T-helper 2 cell treated with Interferon-gamma antibody and Interleukin-4, amounts not matched to agents 5 μg/mL and 100 μg/mL, for 36 hours (primary cell): ENCODE data around the gene NPHP4.

Source experiments
- DNase-seq: peaks from one replicate; pipeline ENCODE4 v3.0.0; 2021; ENCODE audit warnings: low spot score
- H3K27ac Mint-ChIP-seq: one replicate; pipeline ENCODE4 v1.8.0; 2021; ENCODE audit warnings: mild to moderate bottlenecking, mixed read lengths
- H3K27me3 Mint-ChIP-seq: one replicate; pipeline ENCODE4 v1.8.0; 2021; ENCODE audit warnings: low read depth, mixed read lengths
- H3K36me3 Mint-ChIP-seq: one replicate; pipeline ENCODE4 v1.8.0; 2021; ENCODE audit warnings: low read depth, mixed read lengths
- H3K4me1 Mint-ChIP-seq: one replicate; pipeline ENCODE4 v1.8.0; 2021; ENCODE audit warnings: low read depth, mixed read lengths
- H3K4me3 Mint-ChIP-seq: one replicate; pipeline ENCODE4 v1.8.0; 2022; ENCODE audit warnings: mild to moderate bottlenecking, moderate library complexity, mixed read lengths
- H3K9me3 Mint-ChIP-seq: one replicate; pipeline ENCODE4 v1.8.0; 2021; ENCODE audit warnings: mixed read lengths

Gene NPHP4

DNA sequence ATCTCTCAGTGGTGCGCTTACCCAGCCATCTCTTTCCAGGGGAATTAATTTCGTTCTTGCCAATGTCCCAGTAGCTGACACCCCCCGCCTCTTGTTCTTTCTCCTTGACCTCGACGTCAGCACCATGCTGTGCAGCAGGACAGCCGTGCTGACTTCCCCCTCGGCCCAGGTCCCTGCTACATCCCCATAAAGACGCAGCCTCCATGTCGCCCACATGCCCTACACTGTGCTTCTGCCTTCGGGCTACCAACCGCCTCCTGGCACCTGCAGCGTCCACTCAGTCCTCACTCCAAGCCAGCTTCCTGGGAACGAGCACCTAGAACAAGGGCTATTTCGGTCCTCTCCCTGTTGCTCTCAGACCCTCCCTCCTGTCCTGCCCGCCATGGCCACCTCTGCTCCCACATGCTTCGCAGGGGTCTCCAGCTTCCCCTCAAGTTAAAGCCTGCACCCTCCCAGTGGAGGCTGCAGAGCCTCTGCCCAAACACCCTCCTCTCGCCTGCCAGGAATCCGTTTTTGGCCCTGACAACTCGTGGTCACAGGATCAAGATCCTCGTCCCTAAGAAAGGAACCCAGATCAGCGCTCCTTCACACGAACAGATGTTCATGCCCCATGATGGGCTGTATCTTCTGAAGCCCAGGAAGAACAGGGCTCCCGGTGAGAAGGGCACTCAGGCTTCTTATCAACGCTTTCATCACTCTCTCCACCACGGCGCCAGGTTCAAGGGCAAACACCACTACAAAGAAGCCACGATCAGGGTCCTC lies 109.7 kb downstream of the NPHP4 start:
- no peak overlapping the region for H3K4me3 Mint-ChIP-seq
- H3K36me3 Mint-ChIP-seq, result peaks cover 22% of the 10 kb centered on the region
- H3K9me3 Mint-ChIP-seq, result no peaks in the 10 kb centered on the region
- no peak for DNase-seq
- no peak overlapping the region for H3K27ac Mint-ChIP-seq
- no peaks in the 10 kb centered on the region for H3K27me3 Mint-ChIP-seq
- H3K4me1 Mint-ChIP-seq, result no peaks in the 10 kb centered on the region

DNA sequence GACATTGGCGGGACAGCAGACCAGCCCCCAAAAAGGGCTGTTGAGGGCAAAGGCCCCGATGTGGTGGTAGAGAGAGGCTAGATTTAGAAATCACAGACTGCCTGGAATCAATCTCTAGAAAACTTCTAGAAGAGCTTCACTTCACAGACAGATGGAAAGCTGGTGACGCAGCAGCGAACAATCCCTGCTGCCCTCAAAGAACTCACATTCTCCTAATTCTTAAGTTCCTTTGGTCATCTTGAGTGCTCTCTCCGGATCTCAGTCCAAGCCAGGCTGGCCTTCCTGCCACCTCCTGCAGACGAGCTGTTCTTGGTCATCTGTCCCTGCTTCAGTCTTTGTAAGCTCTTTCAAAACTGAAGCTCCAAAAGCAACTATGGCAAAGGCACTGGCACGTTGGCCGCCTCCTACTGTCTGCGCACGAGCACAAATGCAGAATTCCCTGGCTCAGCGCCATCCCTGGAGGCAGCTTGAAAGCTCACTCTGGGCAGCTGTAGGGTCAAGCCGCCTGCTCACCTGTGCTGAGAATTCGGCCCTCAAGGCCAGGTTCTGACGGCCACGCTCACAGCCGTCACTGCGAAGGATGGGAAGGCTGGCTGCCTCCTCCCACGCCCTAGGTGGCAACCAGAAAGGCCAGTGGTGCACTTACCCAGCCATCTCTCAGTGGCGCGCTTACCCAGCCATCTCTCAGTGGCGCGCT lies 110.6 kb downstream of the NPHP4 start:
- peaks cover 22% of the 10 kb centered on the region for H3K36me3 Mint-ChIP-seq
- no peak for DNase-seq
- H3K27me3 Mint-ChIP-seq, result no peaks in the 10 kb centered on the region
- H3K4me1 Mint-ChIP-seq, result no peaks in the 10 kb centered on the region
- no peaks in the 10 kb centered on the region for H3K9me3 Mint-ChIP-seq
- no peak overlapping the region for H3K4me3 Mint-ChIP-seq
- H3K27ac Mint-ChIP-seq, result no peak overlapping the region

DNA sequence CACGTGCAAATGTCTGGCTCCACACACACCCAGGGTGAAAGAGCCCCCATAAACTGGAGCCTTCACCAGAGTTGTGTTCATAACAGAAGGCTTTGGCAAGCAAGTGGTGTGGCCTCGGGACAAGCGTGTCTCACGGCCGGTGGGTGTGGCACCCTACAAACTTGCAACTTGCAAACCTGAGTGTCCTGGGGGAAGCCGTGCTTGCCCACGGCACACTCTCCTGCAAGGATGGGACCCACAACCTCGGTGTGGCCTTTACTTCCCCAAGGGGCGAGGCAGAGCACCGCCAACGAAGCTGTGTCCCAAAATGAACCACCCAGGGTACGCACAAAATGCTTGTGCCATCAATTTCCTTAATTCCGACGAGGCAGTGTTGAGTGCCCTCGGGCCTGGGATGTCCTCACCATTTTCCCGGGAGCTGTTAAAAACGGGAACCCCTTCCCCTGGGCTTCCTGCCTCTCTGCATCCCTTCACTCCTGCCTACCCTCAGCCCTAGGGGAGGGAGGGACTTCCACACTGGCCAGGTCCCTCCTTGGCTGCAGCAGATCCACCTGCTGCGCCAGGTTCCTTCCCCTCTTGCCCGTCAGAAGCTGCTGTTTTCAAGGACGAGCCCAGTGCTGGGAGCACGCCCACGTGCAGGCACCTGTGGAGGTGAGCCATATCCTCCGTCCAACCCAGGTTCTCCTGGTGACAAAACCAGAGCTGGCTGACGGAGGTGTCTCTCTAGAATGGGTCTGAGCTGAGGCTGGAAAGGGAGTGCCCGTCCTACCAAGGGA lies 111.4 kb downstream of the NPHP4 start:
- Mint-ChIP-seq H3K27me3 (no peaks in the 10 kb centered on the region), H3K9me3 (no peaks in the 10 kb centered on the region), H3K4me1 (no peaks in the 10 kb centered on the region), H3K4me3 (no peak overlapping the region), H3K27ac (no peak overlapping the region), H3K36me3 (peaks cover 22% of the 10 kb centered on the region)
- no peak for DNase-seq

DNA sequence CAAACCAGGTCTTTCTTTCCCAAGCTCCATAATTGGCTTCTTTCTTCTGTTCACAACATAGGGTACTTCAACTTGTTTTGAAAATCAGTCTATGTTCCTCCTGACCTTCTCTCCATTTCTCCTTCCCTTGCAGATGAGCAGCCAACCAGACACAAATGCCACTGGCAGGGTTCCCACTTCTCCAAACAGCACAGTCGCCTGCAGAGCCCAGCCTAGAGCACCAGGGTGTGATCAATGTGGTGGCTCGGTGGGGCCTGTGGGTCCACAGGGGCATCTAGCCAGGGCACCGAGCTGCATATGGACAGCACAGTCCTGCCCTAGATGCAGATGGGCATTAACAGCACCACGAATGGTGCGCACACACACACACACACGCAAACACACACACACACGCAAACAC lies 112.8 kb downstream of the NPHP4 start:
- Mint-ChIP-seq H3K4me3 (no peak overlapping the region), H3K9me3 (no peaks in the 10 kb centered on the region), H3K4me1 (no peaks in the 10 kb centered on the region), H3K27ac (no peak overlapping the region), H3K36me3 (peaks cover 22% of the 10 kb centered on the region), H3K27me3 (no peaks in the 10 kb centered on the region)
- DNase-seq, result no peak

DNA sequence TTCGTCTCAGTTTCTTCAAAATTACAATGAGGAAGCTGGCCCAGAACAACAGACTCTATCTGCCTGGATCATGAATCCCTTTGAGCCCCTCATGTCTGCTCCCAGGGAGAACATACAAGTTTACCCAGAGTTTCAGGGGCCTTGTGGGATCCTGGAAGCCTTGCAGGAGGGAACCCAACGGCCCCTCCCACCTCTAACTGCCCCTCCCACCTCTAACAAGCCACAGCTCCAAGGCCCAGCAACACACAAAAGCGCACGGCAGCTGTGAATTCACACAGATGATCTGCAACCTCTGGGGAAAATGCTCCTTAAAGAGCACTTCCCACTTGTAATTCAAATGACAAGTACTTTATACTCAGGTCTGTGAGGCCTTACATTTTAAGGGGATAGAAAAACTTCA lies 113.3 kb downstream of the NPHP4 start:
- Mint-ChIP-seq H3K27me3 (no peaks in the 10 kb centered on the region), H3K27ac (no peak overlapping the region)
- DNase-seq, result no peak

DNA sequence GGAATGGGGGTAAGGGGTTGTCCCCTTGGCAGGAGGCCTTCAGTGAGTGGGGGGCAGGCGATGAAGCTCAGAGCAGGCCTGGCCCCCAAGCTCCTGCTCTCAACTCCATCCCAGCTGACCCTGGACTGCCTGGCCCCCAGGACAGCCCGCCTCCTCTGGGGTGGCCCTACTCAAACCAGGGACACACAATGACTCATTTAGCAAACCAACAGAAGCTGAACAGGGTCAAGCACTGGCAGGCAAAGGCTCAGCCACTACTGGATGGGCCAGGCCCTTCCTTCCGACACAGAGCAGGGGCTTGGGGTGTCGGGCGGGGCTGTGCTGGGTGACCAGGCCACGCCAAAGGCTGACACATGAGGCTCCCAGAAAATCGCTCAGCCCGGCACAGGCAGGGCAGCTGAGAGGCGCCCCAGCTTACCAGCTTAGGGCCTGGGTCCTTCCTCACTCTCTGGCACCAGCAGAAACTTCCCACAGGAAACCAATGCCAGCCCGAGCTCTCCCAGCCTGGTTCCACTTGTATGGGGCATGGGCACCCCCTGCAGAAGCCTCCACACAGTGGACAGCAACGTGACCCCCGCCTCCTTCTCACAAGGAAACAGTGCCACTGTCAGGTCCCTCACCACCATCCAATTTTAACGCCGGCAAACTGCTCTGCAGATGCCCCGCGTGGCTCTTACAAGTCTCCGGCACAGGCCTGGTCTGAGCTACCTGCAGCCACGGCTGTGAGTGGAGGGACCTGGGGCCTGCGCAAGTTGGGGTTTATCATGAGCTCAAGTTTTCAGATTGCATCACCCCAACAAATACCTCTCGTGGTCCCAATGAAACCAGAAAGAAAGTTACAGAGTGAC lies 114.3 kb downstream of the NPHP4 start:
- H3K36me3 Mint-ChIP-seq, result peaks cover 26% of the 10 kb centered on the region
- H3K4me3 Mint-ChIP-seq, result no peak overlapping the region
- no peaks in the 10 kb centered on the region for H3K27me3 Mint-ChIP-seq
- no peaks in the 10 kb centered on the region for H3K9me3 Mint-ChIP-seq
- no peaks in the 10 kb centered on the region for H3K4me1 Mint-ChIP-seq
- DNase-seq, result no peak
- no peak overlapping the region for H3K27ac Mint-ChIP-seq

More for the DNA sequence above, 113.3 kb downstream of the NPHP4 start:
- Mint-ChIP-seq H3K36me3 (peaks cover 22% of the 10 kb centered on the region), H3K4me1 (no peaks in the 10 kb centered on the region), H3K4me3 (no peak overlapping the region), H3K9me3 (no peaks in the 10 kb centered on the region)

DNA sequence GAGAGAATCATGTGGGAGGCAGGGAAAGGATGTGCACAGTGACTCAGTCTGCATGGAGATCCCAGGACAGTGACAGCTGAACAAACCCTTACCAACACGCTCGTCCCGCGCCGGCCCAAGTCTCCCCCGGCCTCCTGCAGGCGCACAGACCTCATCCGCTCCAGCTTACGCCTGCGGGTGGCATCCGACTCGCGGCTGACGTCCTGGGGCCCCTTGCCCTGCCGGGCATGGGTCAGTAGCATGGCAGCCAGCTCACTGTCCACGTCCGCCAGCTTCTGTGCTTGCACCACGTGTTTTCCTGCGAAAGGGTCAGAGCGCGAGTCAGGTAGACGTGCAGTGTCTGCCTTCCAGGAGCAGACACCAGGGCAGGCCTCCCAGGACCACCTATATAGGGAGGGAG lies 115.2 kb downstream of the NPHP4 start:
- Mint-ChIP-seq H3K4me3 (no peak overlapping the region), H3K27ac (no peak overlapping the region), H3K36me3 (peaks cover 22% of the 10 kb centered on the region), H3K9me3 (no peaks in the 10 kb centered on the region), H3K27me3 (no peaks in the 10 kb centered on the region), H3K4me1 (peaks cover 2% of the 10 kb centered on the region)
- DNase-seq, result no peak

DNA sequence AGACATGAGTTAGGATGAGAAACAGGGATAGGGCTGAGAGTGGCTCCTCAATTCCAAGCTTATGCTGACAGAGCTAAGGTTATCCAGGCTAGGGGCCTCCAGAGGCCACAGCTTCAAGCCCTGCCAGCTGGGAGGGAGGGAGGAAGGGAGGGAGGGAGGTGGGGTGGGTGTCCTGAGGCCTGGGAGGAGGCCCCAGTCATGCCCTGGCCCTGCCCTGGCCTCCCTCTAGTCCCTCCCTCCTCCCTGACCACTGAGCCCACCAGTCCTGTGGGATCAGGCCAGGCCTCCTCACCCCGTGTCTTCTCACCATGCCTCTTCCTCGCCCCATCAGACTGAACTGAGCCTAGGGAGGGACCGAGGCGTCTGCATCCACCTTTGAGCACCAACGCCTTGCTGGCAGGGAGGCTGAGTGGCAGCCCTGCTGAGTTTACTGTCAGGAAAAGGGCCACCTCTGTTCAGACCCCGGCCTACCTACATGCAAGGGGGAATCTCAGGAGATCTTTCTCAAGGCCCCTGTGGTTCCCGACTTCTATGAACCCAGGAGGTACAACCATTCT lies 116.1 kb downstream of the NPHP4 start:
- H3K9me3 Mint-ChIP-seq, result no peaks in the 10 kb centered on the region
- no peak for DNase-seq
- no peak overlapping the region for H3K4me3 Mint-ChIP-seq
- H3K27me3 Mint-ChIP-seq, result no peaks in the 10 kb centered on the region
- H3K4me1 Mint-ChIP-seq, result peaks cover 3% of the 10 kb centered on the region
- peaks cover 22% of the 10 kb centered on the region for H3K36me3 Mint-ChIP-seq
- no peak overlapping the region for H3K27ac Mint-ChIP-seq

DNA sequence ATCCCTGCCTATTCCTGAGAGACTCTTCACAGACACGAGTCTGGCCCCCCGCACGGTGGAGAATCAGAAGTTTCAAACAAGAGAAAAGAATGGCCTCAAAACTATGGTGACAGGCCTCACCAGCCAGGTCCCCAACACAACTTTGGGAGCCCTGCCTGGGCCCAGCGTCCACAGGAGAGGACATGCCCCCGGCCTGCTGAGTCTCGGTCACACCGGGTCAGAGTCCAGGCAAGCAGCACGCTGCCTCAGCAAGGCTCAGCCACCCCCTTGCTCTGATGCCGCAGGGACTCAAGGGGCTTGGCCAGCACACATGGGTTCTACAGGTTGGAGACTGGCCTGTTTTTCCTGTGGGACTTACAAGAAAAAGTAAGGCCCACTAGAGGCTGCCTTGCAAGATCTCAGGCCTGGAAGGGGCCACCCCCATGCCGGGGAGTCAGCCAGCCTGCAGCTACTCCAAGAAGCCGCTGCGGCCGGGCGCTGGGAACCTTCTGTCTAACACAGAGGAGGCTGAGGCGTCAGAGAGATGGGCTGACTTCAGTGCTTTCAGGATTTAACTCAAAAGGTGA lies 116.8 kb downstream of the NPHP4 start:
- Mint-ChIP-seq H3K4me3 (no peak overlapping the region), H3K27me3 (no peaks in the 10 kb centered on the region), H3K9me3 (no peaks in the 10 kb centered on the region), H3K36me3 (peaks cover 18% of the 10 kb centered on the region), H3K4me1 (peaks cover 3% of the 10 kb centered on the region), H3K27ac (no peak overlapping the region)
- DNase-seq, result no peak

DNA sequence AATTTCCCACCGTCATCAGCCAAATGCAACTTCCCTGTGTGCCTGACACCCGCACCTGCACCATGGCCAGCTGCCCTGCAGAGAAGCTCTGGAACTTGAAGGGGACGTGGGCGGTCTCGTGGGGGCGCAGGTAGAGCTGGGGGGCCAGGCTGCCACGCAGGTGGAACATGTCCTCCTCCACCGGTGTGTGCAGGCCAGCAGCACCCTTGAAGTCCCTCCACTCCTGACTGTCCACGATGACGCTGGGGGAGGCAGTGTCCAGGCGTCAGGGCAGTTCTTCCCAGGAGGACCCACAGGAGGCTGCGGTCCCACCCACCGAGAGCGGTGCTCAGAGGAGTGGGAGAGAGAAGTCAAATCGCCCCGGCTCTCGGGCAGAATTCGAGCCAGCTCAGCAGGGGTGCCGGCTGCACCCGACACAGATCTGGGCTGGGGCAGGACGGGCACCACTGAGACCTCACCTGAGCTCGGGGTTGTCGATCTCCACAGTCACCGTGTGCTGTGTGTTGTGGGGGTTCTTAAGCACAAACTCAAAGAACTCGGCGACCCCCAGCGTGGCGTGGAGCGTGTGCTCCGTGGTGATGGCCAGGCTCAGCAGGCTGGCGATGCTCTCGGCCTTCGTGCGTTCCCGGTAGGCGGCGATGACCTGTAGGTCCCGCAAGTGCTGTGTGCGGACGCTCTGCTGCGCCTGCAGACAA lies 117.7 kb downstream of the NPHP4 start:
- no peaks in the 10 kb centered on the region for H3K27me3 Mint-ChIP-seq
- peaks cover 10% of the 10 kb centered on the region for H3K36me3 Mint-ChIP-seq
- no peaks in the 10 kb centered on the region for H3K9me3 Mint-ChIP-seq
- no peak overlapping the region for H3K27ac Mint-ChIP-seq
- no peak for DNase-seq
- peaks cover 3% of the 10 kb centered on the region for H3K4me1 Mint-ChIP-seq
- H3K4me3 Mint-ChIP-seq, result no peak overlapping the region

DNA sequence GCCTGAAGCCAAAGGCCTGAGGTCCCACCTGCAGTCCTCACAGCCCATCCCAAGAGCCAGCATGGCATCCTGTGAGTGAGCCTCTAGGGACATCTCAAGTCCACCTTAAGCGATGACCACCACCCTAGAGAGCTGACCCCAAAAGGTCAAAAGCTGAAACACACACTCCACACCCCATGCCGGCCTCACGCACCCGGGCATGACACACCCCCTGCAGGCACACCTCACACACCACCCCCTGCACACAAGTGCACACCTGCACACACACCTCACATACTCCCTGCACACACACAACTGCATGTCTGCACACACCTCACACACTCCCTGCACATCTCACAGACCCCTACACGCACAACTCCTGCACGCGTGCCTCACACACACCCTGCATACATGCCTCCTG lies 118.7 kb downstream of the NPHP4 start:
- H3K9me3 Mint-ChIP-seq, result peaks cover 7% of the 10 kb centered on the region
- peaks cover 8% of the 10 kb centered on the region for H3K36me3 Mint-ChIP-seq
- peaks cover 3% of the 10 kb centered on the region for H3K4me1 Mint-ChIP-seq
- H3K4me3 Mint-ChIP-seq, result no peak overlapping the region
- no peaks in the 10 kb centered on the region for H3K27me3 Mint-ChIP-seq
- no peak overlapping the region for H3K27ac Mint-ChIP-seq
- DNase-seq, result no peak

DNA sequence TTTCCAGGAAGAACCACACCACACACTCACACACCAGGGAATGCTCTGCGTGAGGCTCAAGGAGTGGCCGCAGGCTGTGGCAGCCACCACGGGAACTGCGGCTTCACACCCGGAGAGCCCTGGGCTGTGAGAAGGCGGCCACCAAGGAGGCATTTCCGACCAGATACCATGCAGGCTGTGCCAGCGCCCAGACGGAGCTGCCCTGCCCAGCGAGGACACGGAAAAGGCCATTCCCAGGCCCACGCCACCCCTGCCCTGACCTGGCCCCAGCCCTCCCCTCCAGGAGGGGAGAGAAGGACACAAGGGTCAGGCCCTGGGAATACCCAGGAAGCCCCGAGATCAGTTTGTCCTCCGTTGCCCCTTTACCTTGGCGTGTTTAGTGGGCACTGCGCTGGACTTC lies 119.3 kb downstream of the NPHP4 start:
- Mint-ChIP-seq H3K27me3 (no peaks in the 10 kb centered on the region), H3K36me3 (peaks cover 8% of the 10 kb centered on the region), H3K4me3 (no peak overlapping the region), H3K9me3 (peaks cover 9% of the 10 kb centered on the region), H3K27ac (no peak overlapping the region), H3K4me1 (peaks cover 3% of the 10 kb centered on the region)
- no peak for DNase-seq
